NCI-H345 (cell line): Measurements from ENCODE around the gene TWSG1.
"Not testable (repeated sequence)": the region's sequence is repeated elsewhere in the genome, so short reads cannot be mapped to it uniquely, and the experiment has no call there.

ENCODE experiments used
- DNase-seq: peaks from one replicate; lab custom pipeline; 2025; lab: John Stamatoyannopoulos, UW

TWSG1 gene

DNA sequence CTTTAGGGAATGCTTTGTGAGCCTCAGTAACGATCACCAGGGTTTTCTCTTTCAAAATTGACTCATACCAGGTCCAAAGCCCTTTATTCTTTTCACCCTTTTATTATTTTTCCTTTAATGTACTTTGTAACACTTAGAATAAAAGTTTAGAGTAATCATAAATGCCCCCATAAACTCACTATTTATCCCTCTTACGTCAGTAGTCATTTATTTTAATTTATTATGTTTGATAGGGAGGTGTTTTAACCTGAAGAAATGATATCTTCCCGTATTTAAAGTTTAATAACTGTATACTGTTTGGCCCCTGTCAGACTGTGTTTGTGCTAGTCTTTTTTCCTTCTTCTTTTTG lies 1.1 kb downstream of the TWSG1 start:
- no peak for DNase-seq

- no peak for DNase-seq
These were observed 2.3 kb downstream of the TWSG1 start for GRCh38 chr18:9336827-9337226.

GRCh38 chr18:9337873-9338272 lies 3.3 kb downstream of the TWSG1 start:
- no peak for DNase-seq

- no peak for DNase-seq
These were observed 5.9 kb downstream of the TWSG1 start for GRCh38 chr18:9340472-9340871.

- no peak for DNase-seq
These were observed 9.0 kb downstream of the TWSG1 start for GRCh38 chr18:9343577-9343976.

DNA sequence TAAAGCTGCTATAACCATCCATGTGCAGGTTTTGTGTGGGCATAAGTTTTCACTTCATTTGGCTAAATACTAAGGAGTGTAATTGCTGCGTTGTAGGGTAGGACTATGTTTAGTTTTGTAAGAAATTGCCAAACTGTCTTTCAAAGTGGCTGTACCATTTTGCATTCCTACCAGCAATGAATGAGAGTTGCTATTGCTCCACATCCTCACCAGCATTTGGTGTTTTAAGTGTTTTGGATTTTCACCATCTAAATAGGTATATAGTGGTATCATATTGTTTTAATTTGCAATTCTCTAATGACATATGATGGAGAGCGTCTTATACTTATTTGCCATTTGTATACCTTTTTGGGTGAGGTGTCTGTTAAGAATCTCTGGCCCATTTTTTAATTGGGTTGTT lies 12.2 kb downstream of the TWSG1 start:
- DNase-seq, result no peak

DNA sequence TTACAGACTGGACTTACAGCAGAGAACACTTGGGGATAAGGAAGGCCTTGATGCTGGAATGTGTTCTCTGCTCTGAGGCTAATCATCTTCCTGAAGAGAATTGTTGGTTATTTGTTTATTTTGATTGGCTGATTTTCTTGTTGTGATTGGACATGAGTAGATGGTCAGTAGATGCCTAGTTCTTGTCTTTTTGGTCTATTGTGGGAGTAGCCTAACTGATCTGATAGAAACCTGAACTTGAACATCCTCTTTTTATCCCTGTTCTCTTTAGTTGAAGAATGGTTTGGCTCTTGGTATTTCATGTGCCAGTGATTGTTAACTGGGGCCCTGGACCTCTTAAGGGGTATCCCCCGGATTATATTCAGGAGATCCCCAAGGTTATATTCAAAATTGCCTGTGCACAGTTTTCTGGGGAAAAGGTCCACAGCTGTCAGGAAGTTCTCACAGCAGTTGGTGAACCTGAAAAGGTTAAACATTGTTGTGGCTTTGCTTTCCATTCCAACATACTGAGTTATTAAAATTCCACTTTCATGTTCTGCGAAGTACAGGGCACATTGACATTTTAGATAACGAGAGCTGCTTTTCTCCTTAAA lies 13.6 kb downstream of the TWSG1 start:
- no peak for DNase-seq

- DNase-seq, result no peak
These were observed 14.2 kb downstream of the TWSG1 start for GRCh38 chr18:9348766-9349165.

DNA sequence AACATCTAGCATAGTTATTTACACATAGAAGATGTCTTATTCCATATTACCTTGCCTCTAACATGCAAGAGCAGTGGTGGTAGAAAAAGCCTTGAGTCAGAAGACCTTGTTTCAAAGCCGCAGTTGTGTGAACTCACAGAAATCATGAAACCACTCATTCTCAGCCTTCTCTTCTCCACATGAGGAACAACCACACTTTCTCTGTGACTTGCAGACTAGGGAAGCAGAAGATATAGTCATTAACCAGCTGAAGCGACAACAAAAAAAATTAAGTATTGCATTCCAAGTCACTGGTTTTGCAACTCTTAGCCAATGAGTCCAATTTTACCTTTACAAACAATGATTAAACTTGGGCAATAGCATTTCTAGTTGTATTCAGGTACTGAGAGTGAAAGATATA lies 19.0 kb downstream of the TWSG1 start:
- DNase-seq, result no peak

- DNase-seq, result no peak
These were observed 19.7 kb downstream of the TWSG1 start for GRCh38 chr18:9354256-9354655.

GRCh38 chr18:9356976-9357375 lies 22.4 kb downstream of the TWSG1 start:
- no peak for DNase-seq

DNA sequence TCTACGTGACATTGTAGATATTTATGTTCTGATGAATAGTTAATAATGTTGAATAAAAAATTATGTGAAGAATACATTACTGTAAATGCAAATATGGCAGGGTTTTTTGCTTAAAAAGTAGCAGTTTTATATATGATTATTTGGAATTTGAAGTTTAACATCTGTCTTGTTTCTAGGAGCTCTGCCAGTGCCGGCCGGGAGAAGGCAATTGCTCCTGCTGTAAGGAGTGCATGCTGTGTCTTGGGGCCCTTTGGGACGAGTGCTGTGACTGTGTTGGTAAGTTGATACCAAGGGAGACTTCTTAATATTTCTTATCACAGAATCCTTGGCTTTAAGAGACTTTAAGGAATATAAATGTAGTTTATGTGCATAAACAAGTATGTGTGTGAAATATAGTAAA lies 25.2 kb downstream of the TWSG1 start:
- DNase-seq, result no peak

- DNase-seq, result no peak
These were observed 26.6 kb downstream of the TWSG1 start for GRCh38 chr18:9361191-9361590.

GRCh38 chr18:9362869-9363268 lies 28.3 kb downstream of the TWSG1 start:
- no peak for DNase-seq

- DNase-seq, result no peak
These were observed 29.7 kb downstream of the TWSG1 start for GRCh38 chr18:9364242-9364641.

GRCh38 chr18:9365406-9365805 lies 30.8 kb downstream of the TWSG1 start:
- no peak for DNase-seq

- DNase-seq, result no peak
These were observed 31.6 kb downstream of the TWSG1 start for GRCh38 chr18:9366126-9366714.

GRCh38 chr18:9373254-9373653 lies 38.7 kb downstream of the TWSG1 start:
- not testable (repeated sequence) for DNase-seq

DNA sequence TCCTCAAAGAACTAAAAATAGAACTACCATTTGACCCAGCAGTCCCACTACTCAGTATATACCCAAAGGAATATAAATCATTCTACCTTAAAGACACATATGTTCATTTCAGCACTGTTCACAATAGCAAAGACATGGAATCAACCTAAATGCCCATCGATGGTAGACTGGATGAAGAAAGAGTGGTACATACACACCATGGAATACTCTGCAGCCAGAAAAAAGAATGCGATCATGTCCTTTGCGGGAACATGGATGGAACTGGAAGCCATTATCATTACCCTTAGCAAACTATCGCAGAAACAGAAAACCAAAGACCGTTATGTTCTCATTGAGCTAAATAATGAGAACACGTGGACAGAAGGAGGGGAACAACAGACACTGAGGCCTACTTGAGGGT lies 44.5 kb downstream of the TWSG1 start:
- DNase-seq, result no peak

DNA sequence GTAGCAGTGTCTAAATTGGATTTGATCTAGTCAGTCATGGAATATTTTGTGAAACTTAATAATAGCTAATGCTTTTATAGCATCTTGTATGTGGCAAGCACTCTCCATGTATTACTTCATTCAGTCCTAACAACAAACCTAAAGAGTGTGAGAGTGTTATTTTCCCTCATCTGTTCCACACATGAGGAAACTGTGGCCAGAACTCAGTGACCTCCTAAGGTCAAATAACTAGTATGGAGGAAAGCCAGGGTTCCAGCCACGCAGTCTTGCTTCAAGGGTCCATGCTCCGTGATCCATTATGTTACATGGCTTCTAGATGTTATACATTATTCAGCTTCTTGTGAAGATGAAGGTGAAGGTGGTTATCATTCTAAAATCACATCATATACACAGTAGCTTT lies 45.5 kb downstream of the TWSG1 start:
- DNase-seq, result no peak

GRCh38 chr18:9380621-9381395 lies 46.2 kb downstream of the TWSG1 start:
- peak; percentile 92 for DNase-seq

- DNase-seq, result no peak
These were observed 52.3 kb downstream of the TWSG1 start for GRCh38 chr18:9386879-9387278.

- no peak for DNase-seq
These were observed 53.3 kb downstream of the TWSG1 start for GRCh38 chr18:9387891-9388290.

DNA sequence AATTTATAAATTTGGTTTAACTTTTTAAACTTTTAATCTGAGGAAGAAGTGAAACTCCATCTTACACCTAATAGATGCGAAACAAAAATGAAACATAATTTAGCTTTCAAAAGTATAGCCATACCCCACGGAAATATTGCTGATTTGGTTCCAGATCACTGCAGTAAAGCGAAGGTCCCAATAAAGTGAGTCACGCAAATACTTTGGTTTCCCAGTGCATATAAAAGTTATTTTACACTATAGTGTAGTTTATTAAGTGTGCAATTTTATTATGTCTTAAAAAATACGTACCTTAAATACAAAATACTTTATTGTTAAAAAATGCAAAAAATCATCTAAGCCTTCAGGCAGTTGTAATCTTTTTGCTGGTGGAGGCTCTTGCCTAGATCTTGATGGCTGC lies 55.1 kb downstream of the TWSG1 start:
- no peak for DNase-seq
